ENCODE measurements around the gene UBQLNL.

GRCh38 chr11:5467527-5467926 is 49.0 kb downstream of the UBQLNL start:
- no peak for TF ChIP-seq POLR2A (IDR thresholded peaks at IDR 0.05)
- TF ChIP-seq CTCF (IDR thresholded peaks at IDR 0.05), result no peak
- no peak for TF ChIP-seq POLR2AphosphoS5 (IDR thresholded peaks at IDR 0.05)
- TF ChIP-seq EP300 (IDR thresholded peaks at IDR 0.05), result no peak
